Natural killer cell (primary cell): ENCODE results near the gene PCAT7. TPM values are rescaled to one million over a fixed set of nuclear protein-coding genes. Genes with fewer than 3 reads are reported as not detected.

Experiments used
- total RNA-seq, 4 donors: library from RNA; stranded (reverse); fragments of 120-200 nt in 1 of 4; gene quantifications; one replicate each; pipeline versions ENCODE4 v1.2.3 to v1.2.4, GENCODE V29; 2013 to 2022

Gene PCAT7
- total RNA-seq, 3 donors from 2014 or later (not counting 1 experiment from before 2014, with no cell fraction given): not detected

Other genes starting within 250 kb of the PCAT7 start
- not detected for gene NUTM2F, start 226.4 kb upstream of the PCAT7 start, total RNA-seq
- gene FBP2, start 38.7 kb downstream of the PCAT7 start, total RNA-seq: not detected
- gene FBP1, start 84.4 kb downstream of the PCAT7 start, total RNA-seq: 10 to 100 TPM; 14.0 to 17.0 (median 15.5) TPM
- 10 to 100 TPM; 20.1 to 22.6 (median 20.6) TPM for gene AOPEP, start 171.6 kb downstream of the PCAT7 start, total RNA-seq